Stimulated activated CD4-positive, alpha-beta T cell treated with anti-CD3 and anti-CD28 coated beads, Interleukin-1b, Interleukin-23, amount 100 ng/mL, for 4 hours (primary cell): ENCODE data around the gene NALCN.

Experiments used
- DNase-seq, 2 donors: peaks; one replicate each; pipeline ENCODE4 v3.0.0-alpha.2; 2020; ENCODE audit warnings: low read depth in 2 of 2

Gene NALCN

GRCh38 chr13:101025925-101026324 lies 390.4 kb downstream of the NALCN start:
- no peak for DNase-seq

GRCh38 chr13:101025519-101025918 lies 390.8 kb downstream of the NALCN start:
- DNase-seq: no peak

GRCh38 chr13:101019126-101019525 lies 397.2 kb downstream of the NALCN start:
- no peak for DNase-seq

- no peak for DNase-seq
Measured at GRCh38 chr13:101018720-101019119, 397.6 kb downstream of the NALCN start.

GRCh38 chr13:101017123-101017872 lies 399.0 kb downstream of the NALCN start:
- DNase-seq: no peak

- DNase-seq: no peak
Measured at GRCh38 chr13:101016475-101016874, 399.8 kb downstream of the NALCN start.

- no peak for DNase-seq
Measured at GRCh38 chr13:101013245-101013644, 403.1 kb downstream of the NALCN start.

- DNase-seq: no peak
Measured at GRCh38 chr13:101010100-101010499, 406.2 kb downstream of the NALCN start.

GRCh38 chr13:101007245-101007644 lies 409.1 kb downstream of the NALCN start:
- no peak for DNase-seq
